Subcutaneous adipose tissue (tissue), 4 donors: ENCODE data around the gene FOXN1. TPM values are rescaled to one million over a fixed set of nuclear protein-coding genes. Genes with fewer than 3 reads are reported as not detected.

Experiments used
- CTCF ChIP-seq: fragments of 450-650 bp; IDR thresholded peaks from one replicate; pipeline ENCODE4 v1.5.1; 2016; ENCODE audit warnings: low read depth, mild to moderate bottlenecking, control low read depth, antibody characterized with exemption, moderate library complexity
- total RNA-seq, 4 donors: library from RNA; depleted of rRNA; stranded (reverse); fragments of >200 nt; gene quantifications; one replicate each; pipeline ENCODE4 v1.1.0, GENCODE V29; 2016

The FOXN1 gene
- total RNA-seq, 4 donors from 2014 or later: not detected

- no peak for TF ChIP-seq CTCF
These were observed 12.4 kb downstream of the FOXN1 start for GRCh38 chr17:28518578-28518977.

GRCh38 chr17:28519236-28519635 lies 13.1 kb downstream of the FOXN1 start:
- TF ChIP-seq CTCF: no peak

- no peak for TF ChIP-seq CTCF
These were observed 14.5 kb downstream of the FOXN1 start for GRCh38 chr17:28520687-28521086.

- no peak for TF ChIP-seq CTCF
These were observed 15.3 kb downstream of the FOXN1 start for GRCh38 chr17:28521311-28522085.

GRCh38 chr17:28523186-28523585 lies 17.0 kb downstream of the FOXN1 start:
- TF ChIP-seq CTCF: no peak

GRCh38 chr17:28523876-28524275 lies 17.7 kb downstream of the FOXN1 start:
- no peak for TF ChIP-seq CTCF

GRCh38 chr17:28524476-28525424 lies 18.6 kb downstream of the FOXN1 start:
- no peak for TF ChIP-seq CTCF
